BE2C (cell line): ENCODE results near the gene RGMB.

ENCODE experiments used
- DNase-seq: peaks from one replicate; pipeline ENCODE4 v3.0.0-alpha.2; 2020
- H3K27me3 ChIP-seq: fragments of 250-450 bp; sonication (Bioruptor Pico); 2 replicates; pipeline ENCODE4 v1.5.1; 2020; ENCODE audit warnings: mild to moderate bottlenecking
- H3K36me3 ChIP-seq: fragments of 250-450 bp; sonication (Bioruptor Pico); 2 replicates; pipeline ENCODE4 v1.5.1; 2020; ENCODE audit warnings: mild to moderate bottlenecking
- H3K4me1 ChIP-seq: fragments of 250-450 bp; sonication (Bioruptor Pico); 2 replicates; pipeline ENCODE4 v1.5.1; 2020
- H3K4me3 ChIP-seq: 2 replicates; pipeline ENCODE4 v1.5.1; 2011; ENCODE audit warnings: low read depth, low read length
- H3K9me3 ChIP-seq: fragments of 250-450 bp; sonication (Bioruptor Pico); 2 replicates; pipeline ENCODE4 v1.5.1; 2020
- CTCF ChIP-seq: IDR thresholded peaks from 2 replicates; pipeline ENCODE4 v1.5.1; 2012; ENCODE audit warnings: mild to moderate bottlenecking, low read depth, low read length

RGMB gene

GRCh38 chr5:98780390-98780789, 6.9 kb downstream of the RGMB start:
- no peak overlapping the region for H3K4me3 ChIP-seq
- peaks cover 16% of the 10 kb centered on the region for H3K4me1 ChIP-seq
- H3K9me3 ChIP-seq = no peaks in the 10 kb centered on the region
- peaks cover 61% of the 10 kb centered on the region for H3K36me3 ChIP-seq
- TF ChIP-seq CTCF = no peak
- no peak for DNase-seq
- H3K27me3 ChIP-seq = no peaks in the 10 kb centered on the region

DNA sequence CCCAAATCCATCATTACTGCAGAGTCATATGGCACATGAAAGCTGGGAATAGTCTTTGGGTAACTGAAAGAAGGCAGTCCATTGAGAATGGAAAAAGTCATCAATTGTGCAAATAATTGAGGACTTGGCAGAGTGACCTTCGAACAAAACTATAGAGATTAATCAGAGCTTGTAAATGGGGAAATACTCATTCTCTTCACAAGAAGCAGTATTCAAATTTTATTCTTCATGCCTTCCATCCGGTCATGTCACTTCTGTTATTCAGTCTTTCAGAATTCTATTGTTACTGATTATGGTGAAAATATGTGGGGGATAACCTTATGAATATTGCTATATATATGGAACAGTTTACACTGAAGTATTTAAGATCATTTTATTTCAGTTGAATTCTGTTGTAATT, 8.1 kb downstream of the RGMB start:
- no peak for TF ChIP-seq CTCF
- no peaks in the 10 kb centered on the region for H3K27me3 ChIP-seq
- H3K4me1 ChIP-seq = peaks cover 17% of the 10 kb centered on the region
- DNase-seq = no peak
- no peaks in the 10 kb centered on the region for H3K9me3 ChIP-seq
- peaks cover 70% of the 10 kb centered on the region for H3K36me3 ChIP-seq
- H3K4me3 ChIP-seq = no peak overlapping the region

- Histone ChIP-seq H3K4me3 (no peak overlapping the region), H3K36me3 (peaks cover 75% of the 10 kb centered on the region), H3K4me1 (peaks cover 17% of the 10 kb centered on the region), H3K9me3 (no peaks in the 10 kb centered on the region), H3K27me3 (no peaks in the 10 kb centered on the region)
- DNase-seq = no peak
- no peak for TF ChIP-seq CTCF
These were observed 8.5 kb downstream of the RGMB start for GRCh38 chr5:98781964-98782363.

- Histone ChIP-seq H3K4me3 (no peak overlapping the region), H3K27me3 (no peaks in the 10 kb centered on the region), H3K36me3 (peaks cover 87% of the 10 kb centered on the region), H3K9me3 (no peaks in the 10 kb centered on the region), H3K4me1 (peaks cover 17% of the 10 kb centered on the region)
- no peak for TF ChIP-seq CTCF
- no peak for DNase-seq
These were observed 9.7 kb downstream of the RGMB start for GRCh38 chr5:98783051-98783649.

- Histone ChIP-seq H3K4me1 (peaks cover 19% of the 10 kb centered on the region), H3K9me3 (no peaks in the 10 kb centered on the region), H3K36me3 (peaks cover 87% of the 10 kb centered on the region), H3K27me3 (no peaks in the 10 kb centered on the region), H3K4me3 (no peak overlapping the region)
- no peak for DNase-seq
- no peak for TF ChIP-seq CTCF
These were observed 10.9 kb downstream of the RGMB start for GRCh38 chr5:98784411-98784810.

DNA sequence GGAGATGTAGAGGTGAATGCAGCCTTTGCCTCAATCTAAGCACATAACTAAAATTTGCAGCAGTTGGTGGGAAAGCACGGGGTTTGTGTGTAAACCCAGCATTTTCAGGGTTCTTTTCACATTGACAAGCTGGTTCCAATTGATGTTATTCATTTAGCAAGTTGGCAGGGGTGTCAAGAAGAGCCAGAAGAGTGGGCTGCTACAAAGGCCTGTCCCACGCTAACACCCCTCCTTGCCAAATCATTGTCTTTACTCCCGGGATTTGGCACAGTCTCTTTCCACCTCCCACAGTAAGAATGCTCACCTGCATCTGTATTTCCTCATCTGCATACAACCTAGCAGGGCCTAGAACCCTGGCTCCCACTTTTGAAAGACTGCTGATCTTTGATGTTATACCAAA, 11.8 kb downstream of the RGMB start:
- TF ChIP-seq CTCF = no peak
- Histone ChIP-seq H3K9me3 (no peaks in the 10 kb centered on the region), H3K4me1 (peaks cover 19% of the 10 kb centered on the region), H3K27me3 (no peaks in the 10 kb centered on the region), H3K4me3 (no peak overlapping the region), H3K36me3 (peaks cover 79% of the 10 kb centered on the region)
- DNase-seq = no peak
